HPDE6-E6E7 (cell line): ENCODE data around the gene RNF166.

Source experiments
- DNase-seq: peaks from one replicate; pipeline ENCODE4 v3.0.0; 2011; ENCODE audit warnings: missing footprints; ENCODE audit errors: extremely low spot score

RNF166 gene

DNA sequence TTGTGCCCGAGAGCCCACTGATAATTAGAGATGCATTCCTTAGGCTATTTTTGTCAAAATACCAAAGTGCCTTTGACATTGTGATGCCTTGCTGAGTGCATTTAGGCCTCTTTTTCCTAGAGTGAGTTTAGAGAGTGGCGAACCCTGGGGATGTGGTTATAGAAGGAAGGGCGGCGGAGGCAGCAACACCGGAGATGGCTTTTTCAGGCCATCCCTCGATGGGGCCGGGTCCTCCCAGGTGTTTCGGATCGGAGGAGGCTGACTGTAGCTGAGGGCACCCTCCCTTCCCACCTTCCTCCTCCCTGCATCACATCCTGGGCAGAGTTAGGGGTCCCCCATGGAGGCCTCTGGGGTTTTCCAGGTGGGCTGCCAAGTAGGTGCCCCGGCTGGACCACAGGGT is 13.3 kb downstream of the RNF166 start:
- DNase-seq = no peak

DNA sequence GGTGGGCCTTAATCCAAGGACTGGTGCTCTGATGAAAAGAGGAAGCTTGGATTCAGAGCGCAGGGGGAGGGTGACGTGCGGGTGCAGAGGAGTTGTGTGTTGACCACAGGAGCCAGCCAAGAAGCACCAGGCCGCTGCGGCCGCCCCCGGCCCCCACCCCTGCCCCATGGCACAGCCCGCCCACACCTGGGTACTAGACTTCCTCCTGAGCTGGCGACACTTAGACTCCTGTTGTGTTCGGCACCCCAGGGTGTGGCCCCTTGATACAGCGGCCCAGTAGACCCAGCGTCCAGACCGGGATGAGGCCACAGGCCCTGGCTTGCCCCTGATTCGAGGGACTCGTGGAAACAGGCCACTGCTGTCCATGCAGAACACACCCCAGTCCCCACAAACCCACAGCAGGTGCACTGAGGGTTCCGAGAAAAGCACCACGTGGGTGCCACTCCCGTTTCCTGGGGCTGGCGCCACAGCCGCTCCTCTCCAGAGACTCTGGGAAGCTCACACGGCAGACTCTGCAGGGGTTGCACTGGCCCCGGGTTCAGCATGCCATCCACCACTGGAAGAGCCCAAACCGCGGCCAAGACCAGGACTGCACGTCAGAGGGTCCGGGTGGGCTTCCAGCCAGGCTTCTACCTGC is 14.2 kb downstream of the RNF166 start:
- DNase-seq = no peak

DNA sequence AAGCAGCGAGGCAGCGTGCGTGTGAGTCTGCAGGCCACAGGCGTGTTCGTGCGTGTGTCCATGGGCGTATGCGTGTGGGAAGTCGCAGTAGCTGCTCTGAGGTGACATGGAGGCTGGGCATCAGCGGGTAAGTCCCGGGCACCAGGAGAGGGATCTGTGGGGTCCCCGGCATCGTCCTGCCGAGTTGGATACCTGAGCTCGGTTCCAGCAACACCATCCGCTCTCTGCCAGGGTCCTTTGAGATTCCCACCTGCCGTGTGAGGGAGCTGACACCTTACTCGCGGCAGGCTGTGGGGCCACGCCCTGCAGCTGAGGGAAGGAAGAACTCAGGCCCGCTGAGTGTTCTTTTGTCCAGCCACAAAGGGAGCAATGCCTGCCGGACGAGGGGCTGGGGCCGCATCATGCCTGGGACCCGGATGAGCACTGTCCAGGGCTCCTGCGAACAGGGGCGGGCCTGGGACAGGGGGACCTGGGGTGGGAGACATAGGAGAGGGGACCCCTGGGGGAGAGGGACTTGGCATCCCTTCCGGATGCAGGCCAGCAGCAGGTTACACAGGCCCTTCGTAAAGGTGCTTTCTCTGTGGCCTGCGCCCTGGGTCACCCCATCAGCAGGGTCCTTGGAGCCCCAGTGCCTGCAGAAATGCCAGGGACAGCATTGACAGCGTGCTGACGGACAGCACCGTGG is 14.9 kb downstream of the RNF166 start:
- DNase-seq = no peak

DNA sequence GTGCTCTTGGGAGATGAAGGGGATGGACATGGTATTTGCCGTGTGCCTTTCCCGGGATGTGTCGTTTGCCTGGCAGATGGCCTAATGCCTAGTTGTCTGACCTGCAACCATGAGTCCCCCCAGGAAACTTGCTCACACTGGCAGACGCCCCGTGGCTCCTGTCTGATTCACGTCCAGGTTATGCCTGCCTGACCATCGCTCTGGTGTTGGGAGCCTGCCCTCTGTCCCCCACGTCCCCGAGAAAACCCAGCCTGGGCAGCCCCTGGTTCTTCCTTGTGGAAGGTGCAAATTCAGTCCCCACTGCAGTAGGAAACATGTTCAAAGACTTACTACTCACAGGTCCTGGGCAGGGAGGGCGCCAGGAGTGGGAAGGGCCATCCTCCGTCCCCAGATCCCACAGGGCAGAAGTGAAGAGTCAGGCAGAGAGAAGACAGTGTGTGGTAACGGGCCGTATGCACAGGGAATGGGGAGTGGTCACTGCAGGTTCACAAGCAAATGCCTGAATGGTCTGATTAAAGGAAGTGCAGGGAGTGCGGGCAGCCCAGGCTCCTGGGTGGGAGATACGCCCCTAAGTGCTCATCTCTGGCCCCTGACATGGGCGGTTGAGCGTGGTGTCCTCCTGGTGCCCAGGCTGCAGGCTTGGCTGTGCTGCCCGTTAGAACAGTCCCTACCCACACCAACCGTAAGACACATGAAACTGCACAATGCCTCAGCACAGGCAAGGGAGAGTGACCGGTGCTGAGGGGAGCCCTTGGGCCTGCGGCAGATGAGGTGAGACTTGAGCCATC is 15.7 kb downstream of the RNF166 start:
- no peak for DNase-seq

DNA sequence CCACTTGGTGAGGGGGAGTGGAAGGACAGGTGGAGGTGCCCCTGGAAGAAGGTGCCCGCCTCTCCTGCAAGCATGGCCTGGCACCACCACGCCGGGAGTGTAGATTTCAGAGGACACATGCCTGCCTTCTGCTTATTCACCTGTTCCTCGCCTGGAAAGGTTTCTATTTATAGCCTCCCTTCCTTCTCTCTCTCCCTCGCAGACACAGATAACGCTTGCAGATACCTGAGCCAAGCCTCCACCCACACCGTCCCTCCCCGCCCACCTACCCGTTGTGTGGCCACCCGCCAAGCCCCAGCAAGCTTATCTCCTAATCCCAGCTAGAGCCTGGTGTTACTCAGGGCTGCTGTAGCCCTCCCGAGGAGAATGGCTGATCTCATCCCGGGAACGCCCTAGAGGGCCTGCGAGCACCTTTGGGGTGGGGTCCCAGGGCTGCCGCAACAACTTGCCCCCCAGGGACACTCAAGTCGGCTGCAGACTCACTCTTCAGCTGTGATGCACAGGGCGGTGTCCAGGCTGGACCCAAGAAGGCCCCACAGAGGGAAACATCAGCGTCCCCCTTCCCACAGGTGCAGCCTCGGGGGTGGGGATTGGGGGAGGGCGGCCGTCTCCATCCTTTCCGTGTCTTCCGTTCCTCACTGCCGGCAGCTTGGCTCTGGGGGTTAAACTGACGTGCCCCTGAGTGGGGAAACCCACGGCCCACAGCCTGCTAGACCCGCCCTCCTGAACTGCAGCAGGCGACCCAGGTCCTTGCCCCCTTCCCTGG is 18.0 kb downstream of the RNF166 start:
- DNase-seq = no peak

DNA sequence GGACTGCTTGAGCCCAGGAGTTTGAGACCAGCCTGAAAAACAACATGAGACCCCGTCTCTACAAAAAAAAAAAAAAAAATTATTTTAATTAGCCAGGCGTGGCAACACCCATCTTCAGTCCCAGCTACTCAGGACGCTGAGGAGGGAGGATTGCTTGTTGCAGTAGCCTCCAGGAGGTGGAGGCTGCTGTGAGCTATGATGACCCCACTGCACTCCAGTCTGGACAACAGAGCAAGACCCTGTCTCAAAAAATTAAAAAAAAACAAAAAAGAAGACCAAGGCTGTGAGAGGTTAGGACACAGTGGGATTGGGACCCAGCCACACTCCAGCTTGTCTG is 18.6 kb downstream of the RNF166 start:
- DNase-seq = no peak

DNA sequence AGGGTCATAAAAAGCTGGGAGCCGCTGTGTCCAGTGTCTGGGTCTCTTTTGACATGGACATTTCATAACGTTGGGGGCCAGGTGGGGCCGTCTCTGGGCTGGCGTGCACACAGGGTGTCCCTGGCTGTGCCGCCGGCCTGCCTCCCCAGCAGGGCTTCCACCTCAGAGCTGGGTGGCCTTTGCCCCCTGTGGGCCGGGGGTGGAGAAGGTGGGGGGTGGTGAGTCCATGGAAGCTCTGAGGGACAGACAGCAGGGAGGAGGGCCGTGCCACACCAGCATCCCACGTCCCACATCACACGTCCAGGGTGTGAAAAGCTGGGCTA is 19.0 kb downstream of the RNF166 start:
- DNase-seq = no peak

DNA sequence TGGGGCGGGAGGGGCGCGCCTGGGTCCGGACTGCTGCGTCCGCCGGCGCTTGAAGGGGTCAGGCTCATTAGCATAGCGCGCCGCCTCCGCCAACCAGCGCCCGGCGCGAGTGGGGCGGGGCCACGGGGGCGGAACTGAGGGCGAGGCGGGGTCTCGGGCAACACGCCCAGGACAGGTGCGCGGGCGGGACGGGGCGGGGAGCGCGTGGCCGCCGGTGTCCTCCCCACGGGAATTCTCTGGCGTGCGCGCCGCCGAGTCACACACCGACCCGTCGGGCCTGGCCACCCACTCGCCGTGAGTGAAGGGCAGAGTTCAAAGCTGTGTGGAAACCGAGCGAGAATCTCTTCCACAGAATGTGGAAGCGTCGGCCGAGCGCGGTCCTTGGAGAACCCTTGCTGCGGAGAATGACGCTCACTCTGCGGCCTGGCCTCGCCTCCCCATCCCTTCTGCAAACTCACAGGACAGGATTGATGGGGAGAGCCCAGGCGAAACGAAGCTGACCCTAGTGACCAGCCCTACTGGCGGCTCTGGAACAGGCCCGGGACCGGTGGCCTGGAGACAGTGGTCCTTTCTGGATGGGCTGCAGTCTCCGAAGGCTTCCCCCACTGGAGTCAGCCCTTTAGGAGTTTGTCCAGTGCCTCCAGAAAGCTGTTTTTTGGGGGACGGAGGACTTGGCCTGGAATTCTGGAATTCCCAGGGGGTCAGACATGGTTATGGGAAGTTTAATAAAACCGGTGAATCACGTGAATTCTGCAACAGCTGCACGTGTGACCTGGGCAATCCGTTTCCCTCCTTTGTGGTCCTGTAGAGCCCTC is 19.6 kb downstream of the RNF166 start, which contains the start of gene SNAI3:
TSS of gene SNAI3 (minus strand) at position 69 of the 815 bp plus-strand sequence. CDS start 101 bp downstream, outside the sequence.
- DNase-seq = peak; percentile 91

DNA sequence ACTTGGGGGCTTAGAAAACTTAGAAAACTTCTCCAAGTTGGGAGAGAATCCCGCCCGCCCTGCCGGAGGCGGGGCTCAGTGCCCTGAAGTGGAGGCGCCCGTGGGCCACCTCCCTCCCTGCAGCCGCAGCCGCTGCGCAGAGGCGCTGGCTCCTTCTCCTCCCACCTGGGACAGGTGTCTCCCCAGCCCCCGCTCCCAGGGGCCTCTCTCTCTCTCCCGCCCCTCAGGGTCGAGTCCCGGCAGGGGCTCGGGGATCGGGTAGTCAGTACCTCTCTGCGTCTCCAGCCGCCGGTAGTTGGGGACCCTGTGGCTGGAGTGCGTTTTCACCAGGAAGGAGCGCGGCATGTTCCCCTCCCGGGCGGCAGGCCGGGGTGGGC is 20.2 kb downstream of the RNF166 start:
- DNase-seq = peak; percentile 73

DNA sequence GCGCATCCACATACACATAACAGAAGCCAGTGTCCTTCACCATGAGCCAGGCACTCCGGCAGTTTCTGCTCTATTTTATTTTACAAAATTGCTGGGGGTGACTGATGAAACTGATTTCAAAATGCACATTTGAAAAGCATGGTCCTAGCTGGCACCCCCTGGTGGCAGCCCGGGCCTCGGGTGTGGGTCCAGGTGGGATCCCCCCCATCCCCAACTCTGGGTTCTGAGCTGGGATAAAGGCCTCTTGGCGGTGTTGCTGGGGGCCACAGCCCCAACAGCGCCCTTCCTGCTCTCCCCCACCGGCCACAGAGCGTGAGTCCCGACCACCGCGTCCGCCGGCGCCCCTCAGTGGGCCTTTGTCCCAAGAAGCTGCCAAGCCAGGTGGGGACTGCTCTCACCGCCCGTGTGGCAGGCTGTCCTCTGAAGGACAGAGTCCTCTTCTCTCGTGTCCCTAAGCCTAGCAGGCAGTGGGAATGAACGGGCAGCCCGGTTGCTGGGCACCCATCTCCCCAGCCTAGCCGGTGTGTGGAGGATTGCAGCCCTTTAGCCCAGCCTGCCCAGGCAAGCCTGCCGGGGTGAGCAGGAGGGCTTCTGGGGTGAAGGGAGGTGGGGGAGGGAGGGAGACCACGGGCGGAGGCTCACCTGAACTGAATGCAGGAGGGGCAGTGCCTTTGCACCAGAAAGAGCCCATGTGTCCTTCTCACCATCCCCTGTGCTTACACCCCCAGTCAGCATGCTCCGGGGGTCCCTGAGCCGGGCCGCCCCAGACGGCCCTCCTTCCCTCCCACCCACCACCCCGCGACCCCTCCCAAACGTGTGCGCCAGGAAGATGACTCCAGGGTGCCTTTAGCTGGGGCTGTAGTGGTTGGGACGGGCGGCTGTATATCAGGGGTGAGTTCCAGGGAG is 20.8 kb downstream of the RNF166 start:
- peak; percentile 83 for DNase-seq

DNA sequence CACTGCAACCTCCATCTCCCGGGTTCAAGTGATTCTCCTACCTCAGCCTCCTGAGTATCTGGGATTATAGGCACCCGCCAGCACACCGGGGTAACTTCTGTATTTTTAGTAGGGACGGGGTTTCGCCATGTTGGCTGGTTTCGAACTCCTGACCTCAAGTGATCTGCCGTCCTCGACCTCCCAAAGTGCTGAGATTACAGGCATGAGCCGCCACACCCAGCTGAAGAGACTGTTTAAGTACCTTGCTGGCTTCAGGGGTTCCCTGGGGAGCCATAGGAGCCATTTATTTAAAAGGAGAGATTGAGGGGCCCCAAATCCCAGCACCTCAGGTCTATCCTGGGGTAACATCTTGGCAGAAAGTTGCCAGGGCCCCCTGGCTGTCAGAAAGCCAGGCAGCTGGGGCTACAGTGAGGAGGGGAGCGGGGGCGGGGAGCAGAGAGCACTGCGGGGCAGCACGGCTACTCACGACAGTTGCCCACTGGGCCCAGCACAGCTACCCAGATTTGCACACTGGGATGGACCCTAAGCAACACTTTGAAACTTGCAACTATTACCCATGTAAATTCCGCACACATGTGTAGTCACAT is 21.5 kb downstream of the RNF166 start:
- DNase-seq = no peak

DNA sequence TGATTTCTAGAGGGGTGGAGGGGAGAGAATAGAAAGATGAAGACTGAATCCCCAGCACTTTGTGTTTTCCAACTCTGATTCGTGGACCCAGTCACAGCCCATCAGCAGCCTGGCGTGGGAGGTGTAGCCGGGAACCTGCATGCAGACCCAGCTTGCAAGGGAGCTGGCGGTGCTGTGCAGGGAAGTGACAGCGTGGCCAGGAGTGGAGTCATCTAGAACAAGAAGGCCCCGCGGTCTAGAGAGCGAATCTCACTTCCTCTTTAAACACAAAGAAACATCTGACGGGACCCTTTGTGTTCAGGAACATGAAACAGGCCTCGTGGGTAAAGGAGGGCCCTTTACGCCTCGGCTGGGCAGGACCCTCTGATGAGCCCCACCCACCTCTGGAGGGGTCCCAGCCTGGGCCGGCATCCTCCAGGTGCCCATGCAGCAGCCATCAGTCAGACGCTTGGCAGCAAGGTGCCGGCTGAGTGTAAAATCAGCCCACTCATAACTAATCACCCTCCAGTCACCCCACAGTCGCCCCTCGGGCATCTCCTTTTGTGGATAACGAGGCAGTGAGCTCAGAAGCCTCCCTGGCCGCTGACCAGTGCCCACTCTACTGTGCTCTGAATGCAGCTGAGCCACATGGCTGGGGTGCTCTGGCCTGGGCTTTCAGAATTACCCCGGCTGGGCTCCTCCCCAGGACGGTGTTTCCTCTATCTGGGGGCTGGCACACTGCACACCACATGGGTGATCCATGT is 24.3 kb downstream of the RNF166 start:
- DNase-seq = no peak

DNA sequence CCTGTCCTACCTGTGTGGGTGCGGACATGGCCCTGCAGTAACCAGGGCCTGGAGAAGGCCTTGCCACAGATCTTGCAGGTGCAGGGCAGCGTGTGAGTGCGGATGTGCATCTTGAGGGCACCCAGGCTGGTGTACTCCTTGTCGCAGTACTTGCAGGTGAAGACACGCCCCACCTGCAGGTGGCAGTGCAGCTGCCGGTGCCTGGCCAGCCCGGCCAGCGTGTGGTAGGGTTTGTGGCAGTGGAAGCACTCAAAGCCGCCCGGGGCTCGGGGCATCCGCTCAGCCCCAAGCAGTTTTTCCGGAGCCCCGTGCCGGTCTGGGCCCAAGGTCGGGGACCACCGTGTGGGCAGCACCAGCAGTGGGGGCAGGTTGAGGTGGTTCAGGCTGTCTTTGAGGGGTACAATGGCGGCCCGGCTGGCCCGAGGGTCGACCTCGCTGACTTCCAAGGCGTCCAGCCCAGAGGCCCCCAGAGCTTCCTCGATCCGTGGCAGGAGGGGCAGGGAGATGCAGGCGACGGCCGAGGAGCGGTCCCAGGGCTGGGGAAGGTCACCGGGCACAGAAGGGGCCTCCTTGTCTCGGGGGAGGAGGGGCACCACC is 25.0 kb downstream of the RNF166 start:
- peak; percentile 49 for DNase-seq

DNA sequence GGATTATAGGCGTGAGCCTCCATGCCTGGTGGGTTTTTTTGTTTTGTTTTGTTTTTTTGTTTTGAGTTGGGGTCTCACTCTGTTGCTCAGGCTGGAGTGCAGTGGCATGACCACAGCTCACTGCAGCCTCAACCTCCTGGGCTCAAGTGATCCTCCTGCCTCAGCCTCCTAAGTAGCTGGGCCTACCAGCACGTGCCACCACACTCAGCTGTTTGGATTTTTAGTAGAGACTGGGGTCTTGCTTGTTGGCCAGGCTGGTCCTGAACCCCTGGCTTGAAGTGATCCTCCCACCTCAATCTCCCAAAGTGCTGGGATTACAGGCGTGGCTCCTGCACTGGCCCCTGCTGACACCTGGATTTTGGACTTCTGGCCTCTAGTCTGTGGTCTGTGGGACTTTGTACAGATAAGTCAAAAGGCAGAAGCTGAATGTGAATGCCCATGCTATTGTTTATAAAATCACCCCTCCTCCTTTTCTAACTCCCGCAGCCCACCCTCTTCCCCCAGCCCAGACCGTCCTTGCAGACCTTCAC is 25.6 kb downstream of the RNF166 start:
- no peak for DNase-seq

DNA sequence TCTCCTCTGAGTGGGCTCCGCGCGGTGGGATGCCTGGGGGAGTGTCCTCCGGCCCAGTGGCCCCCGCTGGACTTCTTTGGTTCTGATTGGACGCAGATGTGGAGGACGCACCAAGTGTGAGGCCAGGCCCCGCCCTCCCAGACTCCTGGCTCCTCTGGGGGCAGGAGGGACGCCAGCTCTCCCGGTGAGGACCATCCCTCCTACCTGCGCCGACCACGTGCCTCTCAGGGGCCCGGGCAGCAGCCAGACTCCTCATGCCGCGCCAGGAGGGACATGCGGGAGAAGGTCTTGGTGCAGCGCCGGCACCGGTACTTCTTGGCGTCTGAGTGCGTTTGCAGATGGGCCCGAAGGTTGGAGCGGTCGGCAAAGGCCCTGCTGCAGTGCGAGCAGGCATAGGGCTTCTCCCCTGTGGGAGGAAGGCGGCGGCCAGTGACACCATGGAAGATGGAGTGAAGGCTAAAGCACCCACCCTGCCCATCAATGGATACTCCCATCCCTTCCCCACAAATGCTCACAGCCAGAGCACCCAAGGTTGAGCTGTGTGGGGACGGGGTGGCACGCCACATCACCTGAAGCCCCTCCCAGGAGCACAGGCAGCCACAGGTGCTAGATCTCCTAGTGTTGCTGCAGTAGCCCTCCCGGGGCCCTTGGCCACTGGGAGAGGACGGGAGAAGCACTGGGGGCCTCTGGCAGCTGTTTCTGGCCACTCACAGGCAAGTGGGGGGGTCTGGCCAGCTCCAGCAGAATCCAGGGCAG is 27.8 kb downstream of the RNF166 start:
- no peak for DNase-seq

DNA sequence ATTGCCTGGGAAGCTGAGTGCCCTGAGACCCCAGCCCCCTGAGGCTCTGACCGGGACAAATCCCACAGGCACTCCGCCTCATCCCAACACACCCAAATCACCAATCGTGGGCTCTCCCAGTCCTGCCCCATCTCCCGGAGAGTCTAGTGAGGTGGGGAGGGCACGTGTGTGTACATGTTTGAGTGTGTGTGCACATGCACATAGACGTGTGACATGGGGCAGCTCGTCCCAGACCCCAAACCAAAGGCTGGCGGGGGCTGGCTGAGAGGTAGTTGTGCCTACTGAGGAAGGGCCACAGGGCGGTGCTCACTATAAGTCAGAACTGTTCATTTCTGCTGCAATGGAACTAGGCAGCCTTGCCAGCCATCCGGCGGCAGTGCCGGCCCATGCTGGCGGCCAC is 28.5 kb downstream of the RNF166 start:
- DNase-seq = no peak

DNA sequence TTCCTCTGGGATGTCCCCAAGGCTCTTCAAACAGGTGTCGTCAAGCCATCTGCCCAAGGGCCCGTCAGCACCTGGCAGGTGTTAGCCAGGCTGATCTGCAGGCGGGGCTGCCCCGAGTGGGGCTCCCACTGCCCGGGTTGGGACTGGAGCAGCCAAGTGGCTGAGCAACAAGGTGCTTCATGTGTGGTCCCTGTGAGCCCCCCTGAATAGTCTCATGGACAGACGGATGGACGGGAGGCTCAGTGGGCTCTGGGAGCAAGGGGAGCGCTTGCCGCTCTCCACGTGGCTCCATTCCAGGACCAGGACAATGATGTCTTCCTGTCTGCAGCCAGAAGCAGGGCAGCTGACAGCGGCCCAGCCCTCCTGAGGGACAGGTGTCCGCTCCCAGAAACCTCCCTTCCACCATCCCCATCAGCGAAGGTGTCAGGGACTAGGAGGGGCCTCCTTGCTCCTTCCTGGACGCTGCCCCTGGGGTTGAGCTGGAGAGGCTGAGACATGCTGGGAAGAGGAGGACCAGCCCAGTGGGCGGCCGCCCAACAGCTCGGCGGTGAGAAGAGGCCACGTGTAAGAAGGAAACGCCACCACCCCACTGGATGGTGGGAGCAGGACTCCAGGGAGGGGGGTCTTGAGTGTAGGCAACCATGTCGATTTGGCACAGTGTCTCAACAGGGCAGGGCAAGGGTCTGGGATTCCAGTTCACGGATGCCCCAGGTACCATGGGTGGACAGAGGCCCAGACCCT is 29.5 kb downstream of the RNF166 start:
- no peak for DNase-seq
